Neutrophil (primary cell): ENCODE measurements around the gene RIC1.

Source experiments
- H3K27ac ChIP-seq: fragments of 200-600 bp; sonication (generic); 2 replicates; pipeline ENCODE4 v1.5.1; 2016; ENCODE audit warnings: mild to moderate bottlenecking, moderate library complexity
- H3K27me3 ChIP-seq: fragments of 200-600 bp; sonication (generic); 2 replicates; pipeline ENCODE4 v1.6.0; 2016; ENCODE audit warnings: mild to moderate bottlenecking
- H3K36me3 ChIP-seq: fragments of 200-600 bp; sonication (generic); 2 replicates; pipeline ENCODE4 v1.5.1; 2017
- H3K4me1 ChIP-seq, 2 experiments: fragments of 200-600 bp in 1 of 2; sonication (generic) in 1 of 2; 1 replicate in 1 of 2; 2 replicates in 1 of 2; pipeline versions ENCODE4 v1.5.1 to v1.6.1; 2013 to 2016; ENCODE audit warnings: low read depth in 1 of 2, low read length in 1 of 2, mild to moderate bottlenecking in 1 of 2, moderate library complexity in 1 of 2; ENCODE audit not compliant: control insufficient read depth in 1 of 2, insufficient read depth in 1 of 2
- H3K4me3 ChIP-seq, 2 experiments: fragments of 200-600 bp in 1 of 2; sonication (generic) in 1 of 2; 1 replicate in 1 of 2; 2 replicates in 1 of 2; pipeline ENCODE4 v1.5.1; 2013 to 2016; ENCODE audit warnings: low read depth in 1 of 2, low read length in 1 of 2, mild to moderate bottlenecking in 1 of 2, moderate library complexity in 1 of 2
- H3K9me3 ChIP-seq: fragments of 200-600 bp; sonication (generic); 2 replicates; pipeline ENCODE4 v1.5.1; 2016
- TF ChIP-seq, protein P1 (sequence below): fragments of 200-600 bp; sonication (generic); IDR thresholded peaks from 2 replicates; pipeline ENCODE4 v1.5.1; 2016; ENCODE audit warnings: antibody characterized with exemption

Gene RIC1

DNA sequence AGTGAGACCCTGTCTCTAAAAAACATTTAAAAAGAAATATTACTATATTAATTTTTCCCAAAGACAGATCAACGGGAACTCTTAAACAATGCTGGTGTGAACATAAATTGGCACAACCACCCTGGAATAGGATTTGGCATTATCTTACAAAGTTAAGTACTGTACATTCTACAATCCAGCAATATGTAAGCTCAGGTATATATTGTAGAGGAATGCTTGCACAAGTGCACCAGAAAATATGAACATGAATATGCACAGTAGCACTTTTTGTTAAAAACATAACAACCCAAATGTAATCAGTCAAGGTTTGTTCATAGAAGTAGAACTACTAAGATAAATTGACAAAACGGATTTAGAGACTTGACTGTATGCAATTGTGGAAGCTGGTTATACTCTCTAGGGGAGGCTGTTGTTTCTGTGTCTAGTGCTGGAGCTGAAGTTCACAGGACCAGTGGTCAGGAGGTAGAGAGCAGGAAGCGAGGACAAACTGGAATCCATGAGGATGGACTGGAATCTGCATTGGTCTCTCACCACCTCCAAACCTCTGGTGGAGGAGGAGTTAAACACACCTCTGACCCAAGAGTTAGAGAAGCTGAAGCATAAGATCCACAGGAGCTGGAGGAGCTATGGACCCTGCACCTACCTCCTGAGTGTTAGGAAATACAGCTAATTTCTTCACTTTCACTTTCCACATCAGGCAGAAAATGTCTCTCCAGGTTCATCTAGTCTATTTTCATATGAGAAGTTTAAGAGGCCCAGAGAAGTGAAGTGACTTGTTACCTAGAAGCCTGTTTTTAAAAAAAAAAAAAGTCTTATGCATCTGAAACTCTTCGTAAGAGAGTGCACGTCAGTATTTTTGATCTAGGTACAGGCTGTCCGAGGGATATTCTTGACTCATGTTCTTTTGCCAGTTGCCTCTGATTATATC, 20.3 kb upstream of the RIC1 start:
- Histone ChIP-seq H3K4me1 (peaks cover 10 to 12% of the 10 kb centered on the region in 2 experiments), H3K4me3 (peak overlapping the region in 1 of 2 experiments; percentile 8), H3K27me3 (no peaks in the 10 kb centered on the region), H3K9me3 (no peaks in the 10 kb centered on the region), H3K27ac (peak overlapping the region; percentile 56), H3K36me3 (no peaks in the 10 kb centered on the region)
- TF ChIP-seq, protein P1, sequence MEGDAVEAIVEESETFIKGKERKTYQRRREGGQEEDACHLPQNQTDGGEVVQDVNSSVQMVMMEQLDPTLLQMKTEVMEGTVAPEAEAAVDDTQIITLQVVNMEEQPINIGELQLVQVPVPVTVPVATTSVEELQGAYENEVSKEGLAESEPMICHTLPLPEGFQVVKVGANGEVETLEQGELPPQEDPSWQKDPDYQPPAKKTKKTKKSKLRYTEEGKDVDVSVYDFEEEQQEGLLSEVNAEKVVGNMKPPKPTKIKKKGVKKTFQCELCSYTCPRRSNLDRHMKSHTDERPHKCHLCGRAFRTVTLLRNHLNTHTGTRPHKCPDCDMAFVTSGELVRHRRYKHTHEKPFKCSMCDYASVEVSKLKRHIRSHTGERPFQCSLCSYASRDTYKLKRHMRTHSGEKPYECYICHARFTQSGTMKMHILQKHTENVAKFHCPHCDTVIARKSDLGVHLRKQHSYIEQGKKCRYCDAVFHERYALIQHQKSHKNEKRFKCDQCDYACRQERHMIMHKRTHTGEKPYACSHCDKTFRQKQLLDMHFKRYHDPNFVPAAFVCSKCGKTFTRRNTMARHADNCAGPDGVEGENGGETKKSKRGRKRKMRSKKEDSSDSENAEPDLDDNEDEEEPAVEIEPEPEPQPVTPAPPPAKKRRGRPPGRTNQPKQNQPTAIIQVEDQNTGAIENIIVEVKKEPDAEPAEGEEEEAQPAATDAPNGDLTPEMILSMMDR, result no peak

DNA sequence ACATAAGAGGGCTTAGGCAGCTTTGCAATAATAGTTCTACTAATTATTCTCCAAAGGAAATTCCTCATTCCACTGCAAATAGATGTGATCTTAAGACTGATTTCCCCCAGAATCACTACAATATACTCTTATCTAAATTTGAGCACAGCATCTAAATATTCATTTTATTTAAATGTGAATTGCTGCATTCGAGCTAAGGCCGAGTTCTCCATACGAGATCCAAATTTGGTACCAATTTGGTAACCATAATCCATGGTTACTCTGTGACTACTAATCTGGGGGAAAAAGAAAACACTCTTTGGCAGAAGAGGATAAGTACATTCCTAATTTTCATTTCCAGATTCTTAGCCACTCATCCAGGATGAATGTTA, 19.7 kb upstream of the RIC1 start:
- Histone ChIP-seq H3K4me3 (no peak overlapping the region), H3K4me1 (peaks cover 10 to 12% of the 10 kb centered on the region in 2 experiments), H3K27me3 (no peaks in the 10 kb centered on the region), H3K27ac (peak overlapping the region; percentile 56), H3K9me3 (no peaks in the 10 kb centered on the region), H3K36me3 (no peaks in the 10 kb centered on the region)
- TF ChIP-seq, protein P1, result no peak

DNA sequence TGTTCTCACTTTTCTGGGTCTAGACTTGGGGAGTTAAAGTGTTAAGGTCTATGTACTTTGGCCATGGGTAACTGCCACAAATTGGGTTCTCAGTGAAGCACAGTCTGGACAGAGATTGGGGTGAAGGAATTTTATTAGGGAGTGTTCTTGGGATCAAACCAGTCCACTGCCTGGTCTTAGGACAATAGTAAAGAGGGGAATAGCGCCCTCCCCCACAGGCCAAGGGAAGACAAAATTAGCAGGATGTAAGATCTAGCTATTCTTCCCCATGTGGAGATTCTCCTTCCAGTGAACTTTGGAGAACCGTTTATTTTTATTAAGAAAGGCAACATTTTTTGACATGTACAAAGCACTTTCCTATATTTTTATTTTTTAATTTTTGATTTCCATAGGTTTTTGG, 18.4 kb upstream of the RIC1 start:
- TF ChIP-seq, protein P1, result no peak
- Histone ChIP-seq H3K9me3 (no peaks in the 10 kb centered on the region), H3K27ac (no peak overlapping the region), H3K4me1 (peaks cover 10 to 12% of the 10 kb centered on the region in 2 experiments), H3K27me3 (no peaks in the 10 kb centered on the region), H3K4me3 (no peak overlapping the region), H3K36me3 (no peaks in the 10 kb centered on the region)

DNA sequence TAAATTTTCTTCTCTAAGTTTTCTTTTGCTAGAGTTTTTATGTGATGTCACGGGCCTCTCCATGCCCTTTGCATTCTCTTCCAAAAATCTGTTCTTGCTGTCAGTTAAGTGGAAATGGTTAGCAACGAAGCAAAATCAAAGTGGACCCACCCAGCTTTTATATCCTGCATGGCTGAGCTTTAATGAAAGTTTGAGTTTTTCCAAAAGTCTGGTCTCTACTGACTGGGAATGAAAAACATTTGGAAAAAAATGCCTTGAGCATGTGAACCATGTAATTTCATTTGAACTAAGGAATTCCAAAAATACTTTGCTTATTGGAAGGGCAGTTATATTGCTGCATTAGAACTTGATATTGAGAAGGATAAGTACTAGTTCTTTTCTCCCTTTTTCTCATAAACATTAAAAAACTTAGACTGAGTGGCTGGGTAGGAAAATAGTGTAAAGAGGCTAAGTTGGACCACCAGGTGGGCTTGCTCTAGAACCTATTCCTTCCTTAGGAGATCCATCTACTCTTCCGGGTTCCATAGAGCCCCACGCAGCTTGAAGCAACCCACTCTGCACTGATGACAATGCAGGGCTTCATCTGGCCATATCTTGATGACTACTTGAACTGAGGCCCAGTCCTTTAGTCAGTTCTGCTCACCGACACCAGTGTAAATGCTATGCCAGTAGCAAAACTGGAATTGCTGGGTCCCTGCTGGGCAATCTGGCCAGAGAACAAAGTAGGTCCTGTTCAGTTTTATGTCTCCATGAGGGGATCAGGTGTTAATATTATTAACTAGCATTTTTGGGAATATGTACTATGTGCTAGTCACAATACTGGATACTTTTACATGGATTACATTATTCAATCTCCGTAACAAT, 17.4 kb upstream of the RIC1 start:
- H3K36me3 ChIP-seq, result no peaks in the 10 kb centered on the region
- no peak overlapping the region for H3K4me3 ChIP-seq
- no peak overlapping the region for H3K27ac ChIP-seq
- no peaks in the 10 kb centered on the region for H3K9me3 ChIP-seq
- peaks cover 10 to 12% of the 10 kb centered on the region in 2 experiments for H3K4me1 ChIP-seq
- no peaks in the 10 kb centered on the region for H3K27me3 ChIP-seq
- TF ChIP-seq, protein P1, result no peak

DNA sequence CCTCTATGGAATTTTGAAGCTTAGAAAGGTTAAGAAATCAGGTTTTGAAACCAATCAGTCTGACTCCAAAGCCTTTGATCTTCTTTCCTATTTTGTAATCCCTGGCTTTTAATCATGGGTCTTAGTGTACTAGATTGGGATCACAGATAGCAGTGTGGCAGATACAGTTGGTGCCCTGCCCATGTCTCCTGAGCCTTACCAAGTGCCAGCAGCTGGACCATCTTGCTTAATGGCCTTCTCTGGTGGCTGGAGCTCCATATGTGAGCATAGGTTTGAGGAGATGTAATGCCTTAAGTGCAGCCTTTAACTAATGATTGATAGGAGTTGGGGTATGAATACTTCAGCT, 16.7 kb upstream of the RIC1 start:
- no peaks in the 10 kb centered on the region for H3K9me3 ChIP-seq
- H3K27me3 ChIP-seq, result no peaks in the 10 kb centered on the region
- no peaks in the 10 kb centered on the region for H3K36me3 ChIP-seq
- peaks cover 10 to 12% of the 10 kb centered on the region in 2 experiments for H3K4me1 ChIP-seq
- H3K27ac ChIP-seq, result no peak overlapping the region
- TF ChIP-seq, protein P1, result no peak
- no peak overlapping the region for H3K4me3 ChIP-seq
